Neural progenitor cell (in vitro differentiated cells): ENCODE measurements around the gene C1orf87. TPM values are rescaled to one million over a fixed set of nuclear protein-coding genes. Genes with fewer than 3 reads are reported as not detected.

Experiments used
- DNase-seq: peaks from one replicate; pipeline ENCODE4 v3.0.0-alpha.2; 2016; ENCODE audit warnings: low spot score
- H2AFZ ChIP-seq: fragments of 200-600 bp; sonication (generic); replicated peaks from 2 replicates; pipeline ENCODE4 v1.6.1; 2016; ENCODE audit warnings: antibody characterized with exemption
- H3F3A ChIP-seq: fragments of 200-600 bp; sonication (generic); 2 replicates; pipeline ENCODE4 v1.6.1; 2016; ENCODE audit warnings: antibody characterized with exemption, low read depth
- H3K27ac ChIP-seq: fragments of 200-600 bp; sonication (generic); 2 replicates; pipeline ENCODE4 v1.5.1; 2016; ENCODE audit warnings: mild to moderate bottlenecking
- H3K27me3 ChIP-seq: fragments of 200-600 bp; sonication (generic); 2 replicates; pipeline ENCODE4 v1.6.1; 2016; ENCODE audit warnings: mild to moderate bottlenecking, moderate library complexity
- H3K36me3 ChIP-seq: fragments of 200-600 bp; sonication (generic); 2 replicates; pipeline ENCODE4 v1.5.1; 2016
- H3K4me1 ChIP-seq: fragments of 200-600 bp; sonication (generic); 2 replicates; pipeline ENCODE4 v1.6.1; 2016; ENCODE audit warnings: mixed run types
- H3K4me2 ChIP-seq: fragments of 200-600 bp; sonication (generic); 2 replicates; pipeline ENCODE4 v1.6.1; 2016
- H3K4me3 ChIP-seq: fragments of 200-600 bp; sonication (generic); 2 replicates; pipeline ENCODE4 v1.5.1; 2016
- H3K79me2 ChIP-seq: fragments of 200-600 bp; sonication (generic); 2 replicates; pipeline ENCODE4 v1.6.1; 2016; ENCODE audit warnings: low read depth
- H3K9ac ChIP-seq: fragments of 200-600 bp; sonication (generic); 2 replicates; pipeline ENCODE4 v1.6.1; 2016
- H3K9me3 ChIP-seq: fragments of 200-600 bp; sonication (generic); 2 replicates; pipeline ENCODE4 v1.5.1; 2016; ENCODE audit warnings: low read depth
- H4K20me1 ChIP-seq: fragments of 200-600 bp; sonication (generic); 2 replicates; pipeline ENCODE4 v1.6.1; 2016; ENCODE audit warnings: low read depth
- H3K27ac Mint-ChIP-seq: 3 replicates; pipeline ENCODE4 v1.8.0; 2021; ENCODE audit warnings: mixed read lengths
- H3K27me3 Mint-ChIP-seq: 2 replicates; pipeline ENCODE4 v1.8.0; 2022; ENCODE audit warnings: low read depth, mild to moderate bottlenecking, inconsistent platforms, moderate library complexity, mixed read lengths; ENCODE audit not compliant: insufficient read depth
- H3K36me3 Mint-ChIP-seq: 3 replicates; pipeline ENCODE4 v1.8.0; 2021; ENCODE audit warnings: mixed read lengths
- H3K4me1 Mint-ChIP-seq: 3 replicates; pipeline ENCODE4 v1.8.0; 2021; ENCODE audit warnings: mixed read lengths
- H3K4me3 Mint-ChIP-seq: 3 replicates; pipeline ENCODE4 v1.8.0; 2021; ENCODE audit warnings: mild to moderate bottlenecking, moderate library complexity, mixed read lengths
- H3K9me3 Mint-ChIP-seq: 3 replicates; pipeline ENCODE4 v1.8.0; 2020; ENCODE audit warnings: mixed read lengths
- CTCF ChIP-seq: fragments of 200-600 bp; sonication (generic); IDR thresholded peaks from 2 replicates; pipeline ENCODE4 v1.5.1; 2017; ENCODE audit warnings: antibody characterized with exemption, mild to moderate bottlenecking
- EZH2 ChIP-seq: fragments of 200-600 bp; sonication (generic); IDR thresholded peaks from 2 replicates; pipeline ENCODE4 v1.6.1; 2017; ENCODE audit warnings: antibody characterized with exemption, mild to moderate bottlenecking, moderate library complexity
- EZH2phosphoT487 ChIP-seq: fragments of 200-600 bp; sonication (generic); IDR thresholded peaks from 2 replicates; pipeline ENCODE4 v1.6.1; 2017; ENCODE audit warnings: antibody characterized with exemption
- total RNA-seq: library from RNA; depleted of rRNA; stranded (reverse); fragments of >200 nt; gene quantifications from 2 replicates; pipeline ENCODE4 v1.2.3, GENCODE V29; 2015; ENCODE audit warnings: low replicate concordance

Gene C1orf87
- total RNA-seq, 1 donor from 2014 or later: not detected

GRCh38 chr1:59967141-59967697 lies 106.4 kb downstream of the C1orf87 start:
- H3K4me1 ChIP-seq: no peaks in the 10 kb centered on the region
- no peaks in the 10 kb centered on the region for H3K36me3 Mint-ChIP-seq
- no peaks in the 10 kb centered on the region for H3K79me2 ChIP-seq
- peaks cover 20% of the 10 kb centered on the region for H3K4me1 Mint-ChIP-seq
- no peaks in the 10 kb centered on the region for H3K36me3 ChIP-seq
- H2AFZ ChIP-seq: peak overlapping the region; percentile 35
- no peaks in the 10 kb centered on the region for H3K9me3 ChIP-seq
- no peaks in the 10 kb centered on the region for H3K9me3 Mint-ChIP-seq
- no peak for TF ChIP-seq EZH2phosphoT487
- TF ChIP-seq EZH2: no peak
- no peak for TF ChIP-seq CTCF
- no peak overlapping the region for H3K4me2 ChIP-seq
- no peak overlapping the region for H3K4me3 ChIP-seq
- peak overlapping the region; percentile 7 for H3K27ac Mint-ChIP-seq
- no peaks in the 10 kb centered on the region for H4K20me1 ChIP-seq
- no peak overlapping the region for H3K27ac ChIP-seq
- no peak overlapping the region for H3K4me3 Mint-ChIP-seq
- H3K9ac ChIP-seq: no peak overlapping the region
- peak; percentile 27 for DNase-seq
- no peaks in the 10 kb centered on the region for H3K27me3 Mint-ChIP-seq
- H3F3A ChIP-seq: no peaks in the 10 kb centered on the region
- H3K27me3 ChIP-seq: no peaks in the 10 kb centered on the region

- no peaks in the 10 kb centered on the region for H3K9me3 Mint-ChIP-seq
These were observed 121.5 kb downstream of the C1orf87 start for GRCh38 chr1:59952065-59952464.

GRCh38 chr1:59949648-59950047 lies 123.9 kb downstream of the C1orf87 start:
- Histone ChIP-seq H3K36me3 (no peaks in the 10 kb centered on the region), H3K9me3 (no peaks in the 10 kb centered on the region), H3K79me2 (no peaks in the 10 kb centered on the region), H3F3A (no peaks in the 10 kb centered on the region), H3K27ac (no peak overlapping the region), H3K4me2 (no peak overlapping the region), H3K9ac (no peak overlapping the region), H3K27me3 (no peaks in the 10 kb centered on the region), H3K4me1 (no peaks in the 10 kb centered on the region), H2AFZ (no peak overlapping the region), H4K20me1 (no peaks in the 10 kb centered on the region), H3K4me3 (no peak overlapping the region)
- no peaks in the 10 kb centered on the region for H3K9me3 Mint-ChIP-seq
- no peak overlapping the region for H3K27ac Mint-ChIP-seq
- no peaks in the 10 kb centered on the region for H3K36me3 Mint-ChIP-seq
- TF ChIP-seq EZH2phosphoT487 (no peak), EZH2 (no peak), CTCF (no peak)
- H3K4me1 Mint-ChIP-seq: no peaks in the 10 kb centered on the region
- DNase-seq: no peak
- H3K27me3 Mint-ChIP-seq: no peaks in the 10 kb centered on the region
- no peak overlapping the region for H3K4me3 Mint-ChIP-seq

More at GRCh38 chr1:59952065-59952464, 121.5 kb downstream of the C1orf87 start:
- Histone ChIP-seq H4K20me1 (no peaks in the 10 kb centered on the region), H3K27me3 (no peaks in the 10 kb centered on the region), H3K9ac (no peak overlapping the region), H3K27ac (no peak overlapping the region), H3K9me3 (no peaks in the 10 kb centered on the region), H3K4me3 (no peak overlapping the region), H3K36me3 (no peaks in the 10 kb centered on the region), H3K4me2 (no peak overlapping the region), H3K79me2 (no peaks in the 10 kb centered on the region), H3K4me1 (no peaks in the 10 kb centered on the region), H3F3A (no peaks in the 10 kb centered on the region), H2AFZ (no peak overlapping the region)
- no peak for DNase-seq
- Mint-ChIP-seq H3K27me3 (no peaks in the 10 kb centered on the region), H3K36me3 (no peaks in the 10 kb centered on the region), H3K4me1 (no peaks in the 10 kb centered on the region), H3K27ac (no peak overlapping the region), H3K4me3 (no peak overlapping the region)
- TF ChIP-seq EZH2 (no peak), EZH2phosphoT487 (no peak)

- Mint-ChIP-seq H3K4me1 (no peaks in the 10 kb centered on the region), H3K4me3 (no peak overlapping the region), H3K27me3 (no peaks in the 10 kb centered on the region), H3K27ac (no peak overlapping the region), H3K36me3 (no peaks in the 10 kb centered on the region), H3K9me3 (no peaks in the 10 kb centered on the region)
- Histone ChIP-seq H3K27ac (no peak overlapping the region), H3K9me3 (no peaks in the 10 kb centered on the region), H3K4me2 (no peak overlapping the region), H3K9ac (no peak overlapping the region), H3K36me3 (no peaks in the 10 kb centered on the region), H3F3A (no peaks in the 10 kb centered on the region), H3K79me2 (no peaks in the 10 kb centered on the region), H3K4me3 (no peak overlapping the region), H4K20me1 (no peaks in the 10 kb centered on the region), H2AFZ (no peak overlapping the region), H3K4me1 (no peaks in the 10 kb centered on the region), H3K27me3 (no peaks in the 10 kb centered on the region)
- no peak for DNase-seq
- TF ChIP-seq CTCF (no peak), EZH2 (no peak), EZH2phosphoT487 (no peak)
These were observed 124.6 kb downstream of the C1orf87 start for GRCh38 chr1:59948990-59949389.
